GM18519 (cell line): ENCODE measurements around the gene C2orf76.

ENCODE experiments used
- ATAC-seq: cut with Tn5 transposase; IDR thresholded peaks from one replicate; pipeline ENCODE4 v1.9.1; 2021; ENCODE audit warnings: mild to moderate bottlenecking, moderate library complexity; ENCODE audit not compliant: unreplicated experiment, low FRiP score

C2orf76 gene

GRCh38 chr2:119267604-119268003 is 99.0 kb downstream of the C2orf76 start:
- no peak for ATAC-seq

GRCh38 chr2:119266091-119266589 is 100.5 kb downstream of the C2orf76 start:
- no peak for ATAC-seq

GRCh38 chr2:119265693-119266066 is 101.0 kb downstream of the C2orf76 start:
- ATAC-seq = no peak

GRCh38 chr2:119264781-119265692 is 101.6 kb downstream of the C2orf76 start:
- peak; percentile 84 for ATAC-seq

- ATAC-seq = no peak
These were observed 103.0 kb downstream of the C2orf76 start for GRCh38 chr2:119263656-119264055.

GRCh38 chr2:119263025-119263424 is 103.6 kb downstream of the C2orf76 start:
- ATAC-seq = no peak

GRCh38 chr2:119261493-119262225 is 105.0 kb downstream of the C2orf76 start:
- no peak for ATAC-seq

- ATAC-seq = no peak
These were observed 105.8 kb downstream of the C2orf76 start for GRCh38 chr2:119260646-119261492.

- no peak for ATAC-seq
These were observed 107.3 kb downstream of the C2orf76 start for GRCh38 chr2:119259296-119259860.

GRCh38 chr2:119257198-119257597 is 109.4 kb downstream of the C2orf76 start:
- ATAC-seq = no peak

GRCh38 chr2:119256582-119256921 is 110.1 kb downstream of the C2orf76 start:
- ATAC-seq = no peak

- ATAC-seq = no peak
These were observed 110.7 kb downstream of the C2orf76 start for GRCh38 chr2:119255760-119256581.

- no peak for ATAC-seq
These were observed 112.0 kb downstream of the C2orf76 start for GRCh38 chr2:119254601-119255080.

GRCh38 chr2:119253760-119254600 is 112.7 kb downstream of the C2orf76 start:
- ATAC-seq = no peak

- ATAC-seq = no peak
These were observed 113.4 kb downstream of the C2orf76 start for GRCh38 chr2:119253114-119253702.
